Right ventricle myocardium inferior (tissue), 1 donor: ENCODE results near the gene TSSK2. TPM values are rescaled to one million over a fixed set of nuclear protein-coding genes. Genes with fewer than 3 reads are reported as not detected.

Experiments
- ATAC-seq: fragments of 200-7000 bp; cut with Tn5 transposase; one replicate; pipeline ENCODE4 v1.9.1; 2020; ENCODE audit warnings: mild to moderate bottlenecking, moderate library complexity
- DNase-seq: peaks from one replicate; pipeline ENCODE4 v3.0.0; 2021; ENCODE audit errors: missing footprints
- intact Hi-C: fragments of 100-400 bp; cut with DNase I; formaldehyde crosslinking; loops from one replicate; pipeline ENCODE4 v1.11.0; 2022
- total RNA-seq: library from RNA; stranded (reverse); fragmentation: NEBNext Ultra II Directional; extraction: Animal tissue kit (Norgen Biotek cat#: 25700); gene quantifications from one replicate; pipeline ENCODE4 v1.2.1, GENCODE V29; 2021
- donor health status: DM: no; HTN: yes; CAD: no; lungs with severe emphysema.

TSSK2 gene
- total RNA-seq, 1 donor from 2014 or later: not detected

DNA sequence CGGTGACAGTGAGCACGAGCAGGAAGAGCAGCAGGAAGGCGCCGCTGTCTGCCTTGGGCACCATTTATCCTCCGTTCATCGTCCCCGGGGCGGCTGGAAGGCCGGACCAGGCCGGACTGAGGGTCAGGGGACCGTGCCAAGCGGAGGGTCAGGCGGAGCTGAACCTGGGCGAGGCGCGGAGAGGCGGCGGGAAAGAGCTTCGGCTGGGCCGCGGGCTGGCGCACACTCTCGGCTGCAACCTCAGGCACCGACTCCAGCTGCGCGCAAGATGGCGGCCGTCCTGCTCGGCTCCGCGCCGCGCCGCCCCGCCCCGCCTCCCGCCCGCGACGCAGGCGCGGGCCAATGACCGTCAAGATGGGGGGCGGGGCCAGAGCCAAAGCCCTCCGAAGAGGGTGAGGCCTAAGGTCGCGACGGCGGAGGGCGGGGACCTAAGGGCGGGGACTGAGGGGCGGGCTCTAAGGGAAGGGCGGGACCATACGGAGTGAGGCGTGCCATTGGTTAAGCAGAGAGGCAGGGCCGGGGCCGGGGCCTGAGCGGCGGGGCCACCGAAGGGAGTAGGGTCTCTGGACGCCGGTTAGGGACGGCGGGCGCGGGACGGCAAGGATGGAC, 8.9 kb upstream of the TSSK2 start, which contains the start of gene DGCR2:
DGCR2 (minus strand) TSS at position 270 of the 609 bp plus-strand sequence; CDS start at position 64, 206 bp downstream.
- DNase-seq (peak; percentile 99), ATAC-seq (peak; percentile 98)
- intact Hi-C loops: loop anchor here (5.0 kb wide), 1 partner anchor 355 kb away; the partner anchor contains the start of genes CDC45 and UFD1

DNA sequence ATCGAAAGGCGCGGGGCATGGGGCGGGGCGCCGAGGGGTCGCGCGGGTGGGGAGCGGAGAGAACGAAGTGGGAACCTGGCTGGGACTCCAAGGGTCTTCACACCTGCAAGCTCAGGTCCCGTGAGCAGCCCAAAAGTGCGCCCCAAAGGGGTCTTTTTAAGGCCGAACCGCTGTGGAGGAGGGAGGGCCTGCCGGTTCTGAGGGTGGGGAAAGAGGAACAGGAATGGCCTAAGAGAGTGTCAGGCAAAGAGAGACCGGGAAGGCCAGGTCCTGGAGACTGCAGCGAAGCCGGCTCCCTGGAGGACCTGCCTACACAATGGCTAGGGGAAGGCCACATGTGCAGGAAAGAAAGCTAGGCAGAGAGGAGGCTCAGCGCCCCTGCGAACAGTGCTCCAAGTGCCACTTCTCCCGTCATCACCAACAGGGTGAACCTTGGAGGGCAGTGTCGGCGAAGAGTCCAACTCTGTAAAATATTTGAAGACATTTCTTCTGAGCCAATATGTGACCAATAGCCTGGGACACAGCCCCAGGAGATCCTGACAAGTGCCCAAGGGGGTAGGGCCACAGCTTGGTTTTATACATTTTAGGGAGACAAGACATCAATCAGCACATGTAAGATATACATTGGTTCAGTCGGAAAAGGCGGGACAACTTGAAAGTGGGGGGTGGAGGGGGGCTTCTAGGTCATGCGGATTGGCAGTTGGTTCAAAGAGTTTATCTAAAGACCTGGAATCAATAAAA, 8.2 kb upstream of the TSSK2 start:
- ATAC-seq: peak; percentile 2
- no peak for DNase-seq
- intact Hi-C loops: loop anchor here (5.0 kb wide), 1 partner anchor 354 kb away; the partner anchor contains the start of genes CDC45 and UFD1

DNA sequence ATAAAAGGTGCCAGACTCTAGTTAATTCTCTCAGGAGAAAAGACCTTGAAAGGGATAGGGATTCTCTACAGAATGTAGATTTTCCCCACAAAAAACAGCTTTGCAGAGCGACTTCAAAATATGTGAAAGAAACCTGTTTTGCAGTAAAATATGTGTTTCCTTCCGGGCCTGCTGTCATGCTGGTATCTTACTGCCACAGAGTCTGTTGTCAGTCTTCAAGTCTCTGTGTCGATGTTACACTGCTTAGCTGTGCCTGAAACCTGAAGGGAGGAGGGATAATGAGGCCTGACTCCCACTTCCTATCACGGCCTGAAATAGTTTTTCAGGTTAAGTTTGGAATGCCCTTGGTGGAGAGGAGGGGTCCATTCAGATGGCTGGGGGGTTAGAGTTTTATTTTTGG, 7.2 kb upstream of the TSSK2 start:
- intact Hi-C loops: loop anchor here (5.0 kb wide), 1 partner anchor 353 kb away; the partner anchor contains the start of genes CDC45 and UFD1
- ATAC-seq (no peak), DNase-seq (no peak)

DNA sequence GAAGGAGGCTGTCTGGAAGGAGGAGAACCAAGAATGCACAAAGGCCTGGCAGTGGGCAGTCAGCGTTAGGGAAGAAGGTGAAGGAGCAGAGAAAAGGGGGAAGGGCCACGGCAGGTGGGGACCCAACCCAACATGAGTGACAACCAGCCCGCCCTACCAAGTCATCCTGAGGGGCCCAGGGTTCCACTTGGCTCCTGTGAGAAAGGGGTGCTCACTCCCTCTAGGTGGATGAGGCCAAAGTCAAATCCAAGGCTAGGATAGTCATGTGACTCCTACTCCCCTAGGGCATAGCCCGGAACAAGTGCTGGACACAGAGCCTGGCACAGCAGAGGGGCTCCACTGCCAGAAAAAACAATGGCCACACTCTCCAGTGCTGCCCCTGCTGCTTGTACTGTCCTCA, 6.7 kb upstream of the TSSK2 start:
- DNase-seq (no peak), ATAC-seq (no peak)
- intact Hi-C loops: loop anchor here (5.0 kb wide), 1 partner anchor 353 kb away; the partner anchor contains the start of genes CDC45 and UFD1

DNA sequence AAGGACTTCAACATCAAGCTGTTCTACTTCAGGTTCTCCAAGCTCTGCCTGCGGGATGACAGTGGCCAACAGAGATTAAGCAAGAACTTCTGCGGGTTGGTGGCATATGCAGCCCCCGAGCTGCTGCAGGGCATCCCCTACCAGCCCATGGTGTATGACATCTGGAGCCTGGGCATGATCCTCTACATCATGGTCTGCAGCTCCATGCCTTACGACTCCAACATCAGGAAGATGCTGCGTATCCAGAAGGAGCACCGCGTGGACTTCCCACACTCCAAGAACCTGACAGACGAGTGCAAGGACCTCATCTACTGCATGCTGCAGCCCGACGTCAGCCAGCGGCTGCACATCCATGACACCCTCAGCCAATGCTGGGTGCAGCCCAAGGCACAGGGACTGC, 6.1 kb upstream of the TSSK2 start:
- DNase-seq (no peak), ATAC-seq (no peak)
- intact Hi-C loops: no loop called here

DNA sequence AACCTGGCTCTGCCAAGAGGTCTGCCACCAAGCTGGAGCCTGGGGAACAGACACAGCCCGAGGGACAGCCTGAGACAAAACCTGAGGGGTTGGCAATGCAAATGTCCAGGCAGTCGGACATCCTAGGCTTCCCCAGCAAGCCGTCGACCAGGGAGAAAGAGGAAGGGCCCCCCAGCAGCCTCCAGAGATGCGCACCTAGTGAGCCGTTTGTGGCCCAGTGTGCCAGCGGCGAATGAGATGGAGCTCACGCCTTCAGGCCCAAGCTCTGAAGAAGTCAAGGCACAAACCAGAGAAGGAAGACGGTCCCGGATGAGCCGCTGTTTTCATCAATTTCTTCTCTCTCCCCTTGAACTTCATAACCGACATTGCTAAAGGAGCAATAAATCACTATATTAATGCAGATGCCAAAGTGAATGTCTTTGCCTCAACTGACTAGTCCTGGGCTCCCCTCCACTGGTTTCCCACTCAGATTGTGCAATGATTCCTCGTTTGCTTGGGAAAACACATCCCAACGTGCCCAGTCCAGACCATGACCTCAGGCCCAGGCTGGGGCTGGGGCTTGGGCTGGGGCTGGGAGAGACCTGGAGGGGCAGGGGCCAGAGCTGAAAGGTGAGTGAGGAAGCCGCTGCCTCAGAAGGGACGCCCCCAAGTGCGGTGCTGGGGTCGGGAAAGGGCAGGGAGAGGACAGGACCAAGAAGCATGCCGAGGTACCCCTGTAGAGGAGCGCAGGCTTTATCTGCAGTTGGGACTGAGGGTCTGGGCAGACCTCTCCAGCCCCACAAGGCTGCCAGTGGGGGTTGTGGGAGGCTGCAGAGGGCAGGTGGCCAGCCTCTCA, 5.4 kb upstream of the TSSK2 start:
- DNase-seq: peak; percentile 2
- intact Hi-C loops: no loop called here

DNA sequence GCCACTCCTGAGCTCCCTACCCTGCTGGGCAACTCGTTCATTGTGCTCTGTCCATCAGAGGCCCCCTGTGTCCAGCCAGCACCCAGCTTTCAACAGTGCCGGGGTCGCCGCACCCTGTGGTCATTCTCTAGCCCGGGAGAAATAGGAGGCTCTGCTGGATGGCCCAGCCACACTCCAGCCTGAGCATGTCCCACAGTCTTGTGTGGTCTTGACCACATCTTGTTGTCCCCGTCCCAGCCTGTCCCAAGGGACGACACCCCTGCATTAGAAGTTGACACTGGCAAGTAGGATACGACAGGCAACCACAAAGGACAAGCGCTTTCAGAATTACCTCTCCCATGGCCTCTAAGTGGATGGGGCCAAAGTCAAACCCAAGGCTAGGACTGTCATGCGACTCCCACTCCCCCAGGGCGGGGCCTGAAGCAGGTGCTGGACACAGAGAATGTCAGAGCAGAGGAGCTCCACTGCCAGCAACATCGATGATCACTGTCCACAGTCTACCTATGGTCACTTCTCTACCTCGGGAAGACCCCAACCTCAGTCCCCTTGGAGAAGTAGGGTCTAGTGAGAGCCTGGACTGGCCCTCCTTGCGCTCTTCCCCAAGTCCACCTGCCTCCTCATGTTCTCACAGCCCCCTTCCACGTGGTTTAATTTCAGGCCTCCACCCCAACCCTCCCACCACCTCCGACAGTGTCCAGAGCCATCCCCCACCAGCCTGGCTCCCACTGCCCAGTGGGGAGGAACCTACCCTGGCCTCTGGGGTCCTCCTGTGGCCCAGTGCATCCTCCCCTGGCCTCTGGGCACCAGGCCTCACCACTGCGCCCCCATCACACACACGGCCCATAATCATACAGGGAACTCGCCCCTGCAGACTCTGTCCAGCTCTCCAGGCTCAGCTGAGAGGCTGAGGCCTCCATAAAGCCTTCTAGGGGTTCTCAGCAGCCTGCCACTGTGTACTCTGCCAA, 4.5 kb upstream of the TSSK2 start:
- intact Hi-C loops: no loop called here
- peak; percentile 47 for DNase-seq

More for the DNA sequence above, 5.4 kb upstream of the TSSK2 start:
- no peak for ATAC-seq

DNA sequence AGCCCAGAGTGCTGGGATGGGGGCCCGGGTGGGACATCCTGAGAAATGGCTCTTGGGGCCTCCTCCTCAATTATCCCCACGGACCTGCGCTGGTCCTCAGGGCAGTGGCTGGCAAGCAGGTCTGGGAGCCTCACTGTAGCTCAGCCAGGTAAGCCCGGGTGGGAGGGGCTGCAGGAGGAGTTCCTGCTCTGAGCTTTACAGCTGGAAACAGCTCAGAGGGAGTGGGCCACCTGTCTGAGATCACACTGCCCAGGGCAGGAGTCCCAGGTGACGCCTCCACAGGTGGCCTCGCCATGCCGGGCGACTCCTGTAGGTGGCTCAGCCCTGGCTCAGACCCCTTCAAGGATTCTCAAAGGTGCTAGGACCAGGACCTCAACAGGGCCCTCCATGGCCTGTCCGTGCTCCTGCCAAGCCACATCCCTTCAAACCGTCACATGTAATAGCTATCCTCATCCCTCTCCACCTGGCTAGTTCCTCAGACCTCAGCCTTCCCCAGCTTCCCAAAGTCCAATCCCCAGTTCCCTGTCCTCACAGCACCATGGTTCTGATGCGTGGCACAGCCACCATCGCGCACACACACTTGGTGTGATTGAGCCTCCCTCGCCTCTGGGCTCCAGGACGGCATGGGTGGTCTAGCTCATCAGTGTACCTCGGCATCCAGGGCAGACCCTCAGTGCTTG, 3.6 kb upstream of the TSSK2 start:
- ATAC-seq: no peak
- intact Hi-C loops: no loop called here
- DNase-seq: peak; percentile 45

More for the DNA sequence above, 4.5 kb upstream of the TSSK2 start:
- ATAC-seq: no peak

DNA sequence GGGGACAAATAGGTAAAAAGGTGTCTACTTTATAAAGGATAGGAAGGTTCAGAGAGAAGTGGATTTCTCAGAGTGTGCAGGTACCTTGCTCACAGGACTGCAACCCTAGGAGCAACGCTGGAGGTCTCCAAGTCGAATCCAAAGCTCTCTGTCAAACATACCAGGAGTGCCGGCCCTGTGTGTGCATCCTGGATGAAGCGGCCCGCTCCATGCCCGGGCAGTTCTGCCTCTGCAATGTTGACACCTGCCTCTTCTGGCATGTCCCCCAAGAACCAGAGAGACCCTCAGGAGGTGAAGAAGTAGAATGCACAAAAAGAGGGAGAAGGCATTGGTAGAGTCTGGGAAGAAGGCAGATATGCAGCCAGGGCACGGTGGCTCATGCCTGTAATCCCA, 3.1 kb upstream of the TSSK2 start:
- ATAC-seq: no peak
- intact Hi-C loops: no loop called here
- DNase-seq: peak; percentile 56

DNA sequence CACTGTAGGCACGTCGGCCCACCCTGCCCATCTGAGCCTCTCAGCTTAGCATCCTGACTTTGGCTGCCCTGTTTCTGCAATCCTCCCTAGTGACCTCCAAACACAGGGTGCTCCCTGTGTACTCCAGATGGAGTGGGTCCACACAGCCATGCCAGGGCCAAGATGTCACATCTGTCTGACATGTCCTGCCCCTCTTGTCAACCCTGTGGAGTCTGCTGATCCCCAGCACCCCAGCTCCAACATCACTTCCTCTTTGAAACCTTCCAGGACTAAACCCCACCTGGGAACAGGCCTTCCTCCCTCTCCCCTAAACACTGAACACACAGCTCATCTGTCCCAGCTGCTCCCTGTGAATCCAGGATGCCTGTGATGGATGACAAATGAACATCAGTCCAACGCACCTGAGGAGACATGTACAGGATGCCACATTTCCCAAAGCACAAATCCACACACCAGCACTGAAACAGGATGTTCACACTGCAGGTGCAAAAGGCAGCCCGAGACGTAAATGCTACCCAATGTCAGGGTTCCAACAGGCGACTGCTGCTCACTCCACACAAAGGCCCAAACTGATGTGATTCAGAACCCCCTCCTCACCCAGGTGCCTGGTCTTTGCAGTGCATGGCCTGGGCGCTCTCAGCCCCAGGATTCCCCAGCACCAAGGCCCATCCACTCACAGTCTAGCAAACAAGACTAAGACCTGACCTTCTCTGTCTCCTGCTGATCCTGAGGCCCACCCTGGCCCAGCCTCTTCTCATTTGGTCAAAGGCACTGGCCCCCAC, 2.0 kb upstream of the TSSK2 start:
- ATAC-seq (no peak), DNase-seq (peak; percentile 22)
- intact Hi-C loops: no loop called here

DNA sequence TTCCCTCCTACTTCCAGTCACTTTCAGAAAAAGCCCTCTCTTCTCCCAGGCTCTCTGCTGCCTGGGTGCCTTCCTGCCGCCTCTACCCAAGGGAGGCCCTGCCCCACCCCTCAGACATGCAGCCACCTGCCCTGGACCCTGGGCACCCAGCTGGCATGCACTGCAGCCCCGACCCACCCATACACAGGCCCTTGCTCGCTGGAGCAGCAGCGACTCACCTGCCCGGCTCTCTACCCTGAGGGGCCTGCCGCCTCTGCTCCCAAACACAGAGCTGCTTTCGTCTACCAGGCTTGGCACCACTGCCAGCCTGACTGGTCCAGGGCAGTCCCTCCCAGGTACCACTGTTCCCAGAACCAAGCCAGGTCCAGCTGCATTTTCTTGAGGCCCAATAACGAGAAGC, 1.2 kb upstream of the TSSK2 start:
- peak; percentile 57 for DNase-seq
- no peak for ATAC-seq
- intact Hi-C loops: no loop called here

DNA sequence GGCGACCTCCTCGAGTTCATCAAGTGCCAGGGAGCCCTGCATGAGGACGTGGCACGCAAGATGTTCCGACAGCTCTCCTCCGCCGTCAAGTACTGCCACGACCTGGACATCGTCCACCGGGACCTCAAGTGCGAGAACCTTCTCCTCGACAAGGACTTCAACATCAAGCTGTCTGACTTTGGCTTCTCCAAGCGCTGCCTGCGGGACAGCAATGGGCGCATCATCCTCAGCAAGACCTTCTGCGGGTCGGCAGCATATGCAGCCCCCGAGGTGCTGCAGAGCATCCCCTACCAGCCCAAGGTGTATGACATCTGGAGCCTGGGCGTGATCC, 542 bp downstream of the TSSK2 start:
- intact Hi-C loops: no loop called here
- ATAC-seq: no peak
- DNase-seq: peak; percentile 59

DNA sequence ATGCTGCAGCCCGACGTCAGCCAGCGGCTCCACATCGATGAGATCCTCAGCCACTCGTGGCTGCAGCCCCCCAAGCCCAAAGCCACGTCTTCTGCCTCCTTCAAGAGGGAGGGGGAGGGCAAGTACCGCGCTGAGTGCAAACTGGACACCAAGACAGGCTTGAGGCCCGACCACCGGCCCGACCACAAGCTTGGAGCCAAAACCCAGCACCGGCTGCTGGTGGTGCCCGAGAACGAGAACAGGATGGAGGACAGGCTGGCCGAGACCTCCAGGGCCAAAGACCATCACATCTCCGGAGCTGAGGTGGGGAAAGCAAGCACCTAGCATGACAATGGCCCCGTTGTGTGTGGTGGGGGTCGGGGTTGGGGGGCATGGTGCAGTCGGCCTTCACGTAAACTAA, 1.0 kb downstream of the TSSK2 start:
- DNase-seq (peak; percentile 60), ATAC-seq (no peak)
- intact Hi-C loops: no loop called here

DNA sequence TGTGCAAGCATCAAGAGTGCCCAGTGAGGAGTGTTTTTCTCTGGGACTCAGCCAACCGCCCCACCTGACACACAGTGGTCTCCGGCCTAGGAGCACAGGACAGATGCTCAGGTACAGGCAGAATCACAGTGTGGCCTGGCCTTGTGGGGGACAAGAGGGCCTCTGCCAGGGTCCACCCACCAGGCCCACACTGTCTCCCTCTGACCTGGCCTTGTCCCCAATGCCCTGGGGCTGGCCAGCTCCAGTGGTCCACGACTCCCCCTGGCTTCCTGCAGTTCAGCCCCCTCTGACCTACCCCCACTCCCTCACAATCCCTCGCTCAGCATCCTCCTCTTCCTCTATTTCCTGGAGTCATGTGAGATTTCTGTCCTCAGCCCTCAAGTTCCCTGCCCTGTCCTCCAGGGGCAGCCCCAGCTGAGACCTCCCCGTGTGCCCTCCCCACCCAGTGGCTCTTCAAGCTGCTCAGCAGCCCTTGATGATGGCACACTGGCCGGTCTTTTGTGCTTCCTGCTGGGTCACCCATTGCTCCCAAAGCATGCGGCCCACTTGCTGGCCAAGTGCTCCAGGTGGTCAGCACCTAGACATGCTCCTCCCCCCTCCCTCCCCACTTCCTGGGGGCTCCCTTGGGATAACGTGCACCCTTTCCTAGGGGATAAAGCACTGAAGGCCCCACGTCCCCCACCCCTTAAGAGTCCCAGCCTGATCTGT, 1.7 kb downstream of the TSSK2 start:
- intact Hi-C loops: no loop called here
- DNase-seq: peak; percentile 18
- ATAC-seq: no peak

DNA sequence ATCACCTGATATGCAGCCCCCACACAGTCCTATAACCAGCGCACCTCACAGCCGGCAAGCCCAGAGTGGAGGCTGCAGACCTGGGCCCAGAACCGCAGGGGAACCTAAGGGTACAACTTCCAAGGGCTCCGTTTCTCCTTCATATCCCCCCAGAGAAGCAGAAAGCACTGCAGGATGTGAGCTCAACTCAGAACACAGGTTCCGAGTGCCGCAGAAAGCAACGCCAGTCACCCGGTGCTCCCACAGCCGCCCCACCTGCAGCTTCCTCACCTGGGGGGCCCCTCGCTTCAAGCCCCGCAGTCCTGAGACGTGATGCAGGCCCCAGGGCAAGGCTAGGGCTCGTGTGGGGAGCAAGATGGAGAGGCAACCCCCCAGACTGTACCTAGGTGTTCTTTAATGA, 2.5 kb downstream of the TSSK2 start:
- intact Hi-C loops: no loop called here
- DNase-seq: peak; percentile 21
- ATAC-seq: no peak

DNA sequence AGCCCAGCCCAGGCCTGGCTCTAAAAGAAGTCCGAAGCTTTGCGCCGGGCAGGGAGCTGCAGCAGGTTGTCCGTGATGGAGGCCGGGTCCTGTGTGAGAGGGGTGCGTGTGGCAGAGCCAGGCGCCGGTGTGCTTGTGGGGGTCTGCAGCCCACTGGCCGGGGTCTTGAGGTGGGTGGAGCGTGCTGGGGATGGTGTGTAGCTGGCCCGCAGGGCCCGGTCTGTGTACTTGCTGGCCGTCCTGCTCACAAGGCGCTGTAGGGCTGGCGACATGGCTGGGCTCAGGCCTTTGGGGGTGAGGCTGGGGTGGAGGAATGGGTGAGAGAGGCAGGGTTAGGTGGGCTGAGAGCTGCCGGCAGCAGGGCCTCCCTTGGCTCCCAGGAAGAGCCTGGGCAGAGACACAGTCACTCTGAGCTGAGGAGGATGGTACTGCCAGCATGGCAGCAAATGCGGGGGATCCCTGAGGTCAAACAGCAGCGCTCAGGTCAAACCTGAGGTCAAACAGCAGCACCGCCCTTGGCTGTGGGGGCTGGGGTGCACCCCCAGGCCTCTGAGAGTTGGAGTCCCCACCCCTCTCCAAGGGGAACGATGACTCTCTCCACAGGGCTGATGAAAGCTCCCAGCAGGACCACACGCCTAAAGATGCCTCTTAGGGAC, 3.2 kb downstream of the TSSK2 start:
- DNase-seq: peak; percentile 34
- no peak for ATAC-seq
- intact Hi-C loops: no loop called here
